A673 (cell line): ENCODE measurements around the gene MLST8.

Experiments
- CTCF ChIP-seq: fragments of 300-800, 200-600 bp; sonication (generic); conservative IDR thresholded peaks from 2 replicates; pipeline ENCODE4 v1.5.1; 2017; ENCODE audit warnings: low read depth, mild to moderate bottlenecking, antibody characterized with exemption, low read length, moderate library complexity, mixed read lengths
- EZH2 ChIP-seq: fragments of 200-600 bp; sonication (generic); IDR thresholded peaks from 2 replicates; pipeline ENCODE4 v1.6.1; 2017; ENCODE audit warnings: borderline replicate concordance, low read depth, mild to moderate bottlenecking, mixed read lengths, antibody characterized with exemption, low read length; ENCODE audit not compliant: poor library complexity, severe bottlenecking

GRCh38 chr16:2257726-2258125 lies 52.5 kb downstream of the MLST8 start:
- TF ChIP-seq CTCF (no peak), EZH2 (no peak)
